GM19239 (cell line): ENCODE measurements around the gene CDH10.

Experiments used
- DNase-seq: peaks from one replicate; pipeline ENCODE4 v3.0.0; 2011; ENCODE audit warnings: low spot score; ENCODE audit not compliant: insufficient read length
- FAIRE-seq: peaks from 2 replicates; lab custom pipeline; 2011; peaks lifted over from hg19 to GRCh38; lab: Jason Lieb, UNC

CDH10 gene

DNA sequence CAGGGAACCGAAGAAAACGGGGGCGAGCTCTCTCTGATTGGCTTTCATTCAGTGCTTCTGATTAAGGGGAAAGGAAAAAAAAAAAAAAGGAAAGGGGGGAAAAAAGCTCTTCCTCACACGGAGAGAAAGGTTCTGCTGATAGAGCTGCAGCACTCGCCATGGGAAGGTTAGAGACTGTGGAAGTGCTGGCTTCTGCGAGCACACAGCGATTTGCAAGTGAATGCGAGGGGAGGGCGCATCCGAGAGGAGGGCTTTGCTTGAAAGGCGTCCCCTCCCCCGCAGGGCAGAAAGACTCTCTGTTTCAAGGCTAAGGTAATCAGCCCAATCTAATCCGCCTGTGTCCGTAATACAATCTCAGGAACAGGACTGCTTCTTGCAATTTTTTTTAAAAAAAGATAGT is at the start of gene CDH10:
CDH10 (minus strand) TSS at position 218 of the 400 bp plus-strand sequence. CDS start 51,488 bp downstream, outside the sequence.
- no peak for FAIRE-seq
- no peak for DNase-seq

DNA sequence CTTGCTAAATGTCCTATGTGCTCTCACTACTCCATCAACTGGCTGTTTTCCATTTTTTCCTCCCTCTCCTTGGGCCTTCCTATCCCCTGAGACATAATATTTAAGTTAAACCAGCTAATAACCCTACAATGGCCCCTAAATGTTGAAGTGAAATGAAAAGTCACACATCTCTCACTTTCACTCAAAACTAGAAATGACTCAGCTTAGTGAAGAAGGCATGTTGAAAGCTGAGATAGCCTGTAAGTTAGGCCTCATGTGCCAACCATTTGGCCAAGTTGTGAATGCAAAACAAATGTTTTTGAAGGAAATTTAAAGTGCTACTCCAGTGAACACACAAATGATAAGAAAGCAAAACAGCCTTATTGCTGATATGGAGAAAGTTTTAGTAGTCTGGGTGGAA is 48.8 kb upstream of the CDH10 start:
- DNase-seq (no peak), FAIRE-seq (no peak)

DNA sequence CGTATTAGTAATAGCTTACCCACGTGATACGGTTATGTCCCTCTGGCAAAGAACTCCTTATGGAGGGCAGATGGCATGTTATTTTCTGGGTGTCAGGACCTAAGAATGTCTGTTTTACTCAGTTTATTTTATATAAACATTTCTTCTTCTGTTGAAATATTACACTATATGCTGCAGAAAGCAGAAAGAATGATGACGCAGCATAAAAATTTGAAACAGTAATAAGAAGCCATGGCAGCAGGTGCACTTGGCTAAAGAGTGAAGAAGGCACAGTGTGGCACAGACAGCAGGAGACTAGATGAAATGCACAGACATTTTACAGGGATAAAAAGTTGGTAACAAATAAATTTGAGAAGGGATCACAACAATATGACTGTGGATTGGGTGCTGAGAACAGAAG is 46.3 kb upstream of the CDH10 start:
- FAIRE-seq, result no peak
- DNase-seq, result no peak

DNA sequence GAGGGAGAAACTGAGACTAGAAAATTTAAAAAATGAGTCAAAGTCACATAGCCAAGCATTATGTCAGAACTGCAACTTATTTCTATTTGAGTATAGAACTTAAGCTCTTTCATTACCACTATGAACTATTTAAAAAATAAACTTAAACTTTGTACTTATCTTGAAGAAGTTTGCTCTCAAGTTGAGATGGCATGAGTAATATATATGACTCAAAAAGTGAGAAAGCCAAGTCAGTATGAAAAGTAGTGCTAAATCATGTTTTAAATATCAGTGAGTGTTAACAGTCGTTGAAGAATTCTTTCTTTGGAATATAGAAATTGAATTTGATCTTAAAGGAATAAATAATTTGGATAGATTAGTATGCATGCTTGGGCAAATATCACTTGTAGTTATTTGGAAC is 36.3 kb upstream of the CDH10 start:
- DNase-seq, result no peak
- FAIRE-seq, result no peak

DNA sequence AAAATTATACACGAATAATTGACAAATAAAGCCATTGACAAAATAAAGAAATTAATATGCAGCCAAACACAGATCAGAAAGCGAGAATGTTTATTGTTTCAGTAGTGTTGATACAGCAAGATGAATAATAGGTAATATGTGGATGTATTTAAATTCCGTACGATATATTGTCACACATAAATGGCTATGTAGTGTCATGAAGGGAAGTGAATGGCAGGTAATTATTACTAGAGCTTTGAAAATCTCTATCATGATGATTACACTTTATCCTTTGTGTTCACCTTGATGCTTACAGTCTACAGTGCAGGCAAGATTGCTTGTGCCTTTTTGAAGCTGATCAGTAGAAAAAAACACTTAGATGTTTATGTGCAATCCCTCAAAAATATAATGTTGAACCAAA is 23.3 kb upstream of the CDH10 start:
- FAIRE-seq, result no peak
- DNase-seq, result no peak

DNA sequence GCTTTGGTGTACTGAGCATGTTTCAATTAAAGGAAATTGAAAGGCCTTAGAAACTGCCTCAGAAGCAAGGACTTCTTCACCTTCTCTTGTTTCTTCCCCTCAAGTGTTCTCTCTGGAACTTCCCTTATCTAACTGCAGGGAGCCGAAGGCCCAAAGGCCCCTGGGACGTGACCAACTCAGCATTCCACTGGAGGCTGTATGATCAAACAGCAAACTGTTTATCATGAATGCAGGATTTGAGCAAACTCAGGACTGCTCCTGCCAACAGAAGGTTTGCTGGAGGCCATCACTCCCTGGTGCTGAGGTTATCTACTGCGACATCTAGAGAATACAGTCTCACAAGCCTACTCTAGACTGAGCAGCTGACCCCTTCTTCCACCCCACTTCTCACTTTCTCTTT is 4.8 kb upstream of the CDH10 start:
- no peak for FAIRE-seq
- DNase-seq, result no peak

DNA sequence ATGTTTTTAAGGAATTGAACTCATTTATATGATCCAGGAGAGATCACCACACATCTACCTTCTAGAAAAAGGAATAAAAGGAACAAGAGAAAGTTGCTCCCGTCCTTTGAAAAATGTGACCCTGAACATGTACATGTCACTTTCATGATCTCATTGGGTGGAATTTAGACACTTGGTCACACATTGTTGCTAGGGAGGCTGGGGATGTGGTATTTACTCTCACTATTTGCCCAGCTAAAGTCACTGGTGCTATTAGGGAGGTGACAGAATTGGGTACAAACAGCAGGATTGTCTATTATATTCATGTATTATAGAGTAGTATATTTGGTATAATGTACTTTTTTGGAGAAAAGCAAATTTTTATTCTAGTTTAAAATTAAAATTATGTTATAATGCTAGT is 2.1 kb upstream of the CDH10 start:
- FAIRE-seq (no peak), DNase-seq (no peak)

DNA sequence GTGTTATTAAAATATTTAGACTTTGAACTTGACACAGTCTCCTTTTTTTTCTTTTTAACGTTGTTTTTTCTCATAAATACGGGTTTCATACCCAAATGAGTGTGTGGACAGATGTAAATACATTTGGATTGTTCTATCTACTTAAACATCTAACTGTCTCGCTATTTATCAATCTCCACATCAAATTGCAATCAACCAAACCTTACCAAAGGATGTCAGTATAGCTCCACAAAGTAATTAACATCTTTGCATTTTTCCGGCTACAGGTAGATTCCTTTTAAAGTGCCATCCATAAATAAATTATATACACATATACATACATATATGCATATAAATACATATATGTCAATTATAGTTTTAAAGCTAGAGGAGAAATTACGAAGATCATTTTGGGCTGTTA is 705 bp upstream of the CDH10 start:
- no peak for DNase-seq
- FAIRE-seq, result no peak

DNA sequence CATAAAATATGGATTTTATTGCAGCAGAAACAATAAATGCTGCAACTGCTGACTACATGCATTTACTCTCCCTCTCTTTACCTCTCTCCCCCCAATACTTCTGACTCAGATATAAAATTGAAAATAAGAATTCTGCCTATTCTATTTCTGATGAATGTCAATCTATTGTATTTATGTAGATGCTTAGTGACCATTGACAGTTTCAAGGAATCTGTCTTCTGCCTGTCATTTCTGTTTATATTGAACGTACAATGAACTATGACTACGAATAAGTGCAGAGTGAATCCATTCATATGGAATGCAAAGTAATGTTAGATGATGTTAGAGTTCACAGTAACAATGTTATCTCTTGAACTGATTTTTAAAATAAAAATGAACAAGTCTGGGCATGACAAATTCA is 898 bp downstream of the CDH10 start:
- no peak for DNase-seq
- no peak for FAIRE-seq

DNA sequence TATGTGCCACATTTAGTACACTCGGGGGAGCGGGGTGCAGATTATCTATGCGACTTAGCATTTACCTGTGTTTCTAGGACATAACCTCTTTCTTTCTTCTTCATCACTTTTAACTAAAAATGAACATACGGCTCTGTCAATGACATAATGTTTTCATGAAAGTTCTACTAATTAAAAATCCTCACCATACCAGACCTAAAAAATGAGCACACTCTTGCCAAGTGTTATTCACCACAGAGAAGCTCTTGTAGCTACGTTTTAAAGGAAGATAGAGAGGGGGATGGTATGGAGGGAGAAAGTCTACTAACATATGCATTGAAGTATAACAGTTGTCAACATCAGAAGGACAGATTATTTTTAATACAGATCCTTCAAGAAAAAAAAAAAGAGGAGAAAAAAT is 1.6 kb downstream of the CDH10 start:
- DNase-seq (no peak), FAIRE-seq (no peak)

DNA sequence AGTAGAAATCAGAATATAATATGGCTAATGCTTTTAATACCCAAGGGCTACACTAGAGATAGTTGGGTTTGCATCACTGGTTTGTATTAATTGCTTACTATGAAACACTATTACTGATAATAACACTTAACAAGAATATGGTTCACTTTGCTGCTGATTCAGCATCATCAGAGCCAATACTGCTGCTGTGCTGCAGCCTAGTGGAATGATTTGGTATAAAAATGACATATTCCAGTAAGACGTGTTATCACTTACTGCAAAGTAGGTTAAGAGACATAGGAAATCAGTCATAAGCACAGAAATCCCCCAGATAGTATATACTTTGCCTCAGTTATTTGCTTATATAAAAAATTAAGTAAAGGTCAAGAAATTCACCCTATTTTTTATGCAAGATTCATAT is 2.8 kb downstream of the CDH10 start:
- DNase-seq, result no peak
- no peak for FAIRE-seq

DNA sequence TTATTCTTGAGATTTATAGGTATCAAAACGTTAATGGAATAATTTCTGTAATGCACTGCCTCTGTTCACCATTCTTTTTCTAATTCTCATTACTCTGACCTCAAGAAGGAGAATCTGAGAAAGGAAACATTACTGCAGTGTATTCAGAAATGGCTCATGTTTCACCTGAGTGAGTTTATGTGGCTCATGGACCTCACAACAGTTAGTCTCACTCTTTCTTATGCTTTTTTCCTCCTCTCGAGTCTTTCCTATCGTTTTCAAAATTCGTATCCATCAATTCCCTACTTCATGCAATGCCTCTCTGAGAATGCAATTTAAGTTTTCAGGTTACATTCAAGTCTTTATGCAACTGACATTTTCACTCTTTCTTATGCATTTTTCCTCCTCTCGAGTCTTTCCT is 9.6 kb downstream of the CDH10 start:
- DNase-seq, result no peak
- no peak for FAIRE-seq

DNA sequence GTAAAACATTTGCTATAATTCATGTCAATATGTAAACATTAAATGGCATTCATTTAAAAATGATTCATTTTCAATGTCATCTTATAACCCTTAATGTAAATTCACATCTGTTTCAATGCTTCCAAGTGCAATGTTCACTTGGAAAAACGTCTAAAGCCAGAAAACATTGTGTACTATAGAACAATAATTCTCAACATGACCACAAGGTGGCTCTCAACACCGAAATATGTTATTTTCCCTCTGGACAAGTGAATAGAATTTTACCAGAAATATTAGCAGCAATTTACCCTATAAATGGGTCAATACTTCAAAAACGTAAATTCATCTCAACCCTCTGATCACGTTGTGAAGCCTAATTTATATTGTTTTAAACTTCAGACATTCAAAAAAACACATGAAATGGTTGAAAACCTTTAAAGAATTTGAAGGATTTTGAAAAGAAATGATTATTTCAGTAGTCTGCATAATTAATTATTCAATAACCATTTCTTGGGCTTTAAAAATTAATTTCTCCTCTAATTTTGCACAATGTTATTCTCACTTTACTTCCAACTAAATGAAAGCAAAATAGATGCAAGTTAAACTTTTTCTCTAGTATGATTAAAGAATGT is 11.0 kb downstream of the CDH10 start:
- DNase-seq (no peak), FAIRE-seq (no peak)

DNA sequence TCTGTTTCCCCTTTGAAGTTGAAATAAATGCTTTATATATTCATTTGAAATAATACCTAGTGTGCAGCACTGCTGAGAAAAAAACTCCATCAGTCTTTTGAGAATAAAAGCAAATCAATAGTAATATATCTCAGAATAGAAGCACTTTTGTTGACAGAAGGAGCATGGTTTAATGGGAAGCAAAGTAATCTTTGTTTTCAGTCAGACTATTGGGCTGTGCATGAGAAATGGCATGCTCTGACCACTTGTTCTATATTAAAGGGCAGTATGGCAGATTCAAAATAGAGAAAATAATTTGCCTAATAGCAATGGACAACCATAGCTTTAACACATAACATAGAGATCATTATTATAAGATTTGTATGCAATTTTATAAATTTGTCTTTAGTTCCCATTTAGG is 12.4 kb downstream of the CDH10 start:
- DNase-seq, result no peak
- no peak for FAIRE-seq

DNA sequence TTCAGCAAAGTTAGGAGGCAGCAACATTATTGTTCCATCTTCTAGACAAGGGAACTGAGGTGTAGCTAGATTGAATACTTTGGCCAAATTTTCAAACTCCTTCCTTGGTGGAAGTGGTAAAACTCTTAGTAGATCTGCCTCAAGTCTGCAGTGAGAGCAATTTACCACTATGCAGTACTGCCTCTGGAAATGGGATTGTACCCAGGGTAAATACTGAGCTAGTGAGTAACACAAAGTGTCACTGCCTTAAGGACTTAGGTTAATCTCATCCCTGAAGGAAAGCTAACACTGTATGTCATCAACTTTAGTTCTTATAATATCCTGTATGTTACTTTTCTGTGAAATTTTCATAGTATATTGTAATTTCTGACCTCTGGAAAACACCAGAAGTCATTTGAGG is 13.9 kb downstream of the CDH10 start:
- FAIRE-seq (no peak), DNase-seq (no peak)

DNA sequence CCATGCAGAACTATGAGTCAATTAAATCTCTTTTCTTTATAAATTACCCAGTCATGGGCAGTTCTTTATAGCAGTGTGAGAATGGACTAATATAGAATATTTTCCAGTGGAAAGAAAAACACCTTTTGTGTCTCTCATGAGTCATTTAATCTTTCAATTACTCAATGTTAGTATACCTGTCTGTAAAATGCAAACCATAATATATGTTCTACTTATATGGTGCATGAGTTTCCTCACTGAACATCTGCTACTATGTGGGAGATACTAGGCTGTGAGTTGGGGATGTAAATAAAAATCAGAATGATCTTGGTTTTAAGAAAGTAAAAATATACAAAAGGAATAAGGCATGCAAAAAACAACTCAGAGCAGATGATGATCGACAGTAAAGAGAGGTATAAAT is 15.0 kb downstream of the CDH10 start:
- no peak for FAIRE-seq
- no peak for DNase-seq

DNA sequence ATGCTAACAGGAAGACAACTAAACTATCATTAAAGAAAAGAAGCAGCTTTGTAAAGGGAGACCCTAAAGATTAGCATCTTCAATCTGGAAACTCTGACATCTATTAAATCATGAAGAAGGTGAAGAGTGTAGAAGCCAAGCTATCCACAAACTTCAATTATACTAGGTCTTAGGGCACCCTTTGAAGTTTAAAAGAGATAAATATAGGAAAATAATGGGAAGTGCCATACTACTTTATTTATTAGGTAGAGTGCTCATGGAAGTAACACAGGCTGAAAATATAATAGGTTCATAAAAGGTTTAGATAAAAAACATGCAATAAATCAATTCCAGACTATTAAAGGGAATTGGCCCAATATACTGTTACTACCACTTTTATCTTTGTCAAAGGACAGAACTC is 19.9 kb downstream of the CDH10 start:
- DNase-seq (no peak), FAIRE-seq (no peak)

DNA sequence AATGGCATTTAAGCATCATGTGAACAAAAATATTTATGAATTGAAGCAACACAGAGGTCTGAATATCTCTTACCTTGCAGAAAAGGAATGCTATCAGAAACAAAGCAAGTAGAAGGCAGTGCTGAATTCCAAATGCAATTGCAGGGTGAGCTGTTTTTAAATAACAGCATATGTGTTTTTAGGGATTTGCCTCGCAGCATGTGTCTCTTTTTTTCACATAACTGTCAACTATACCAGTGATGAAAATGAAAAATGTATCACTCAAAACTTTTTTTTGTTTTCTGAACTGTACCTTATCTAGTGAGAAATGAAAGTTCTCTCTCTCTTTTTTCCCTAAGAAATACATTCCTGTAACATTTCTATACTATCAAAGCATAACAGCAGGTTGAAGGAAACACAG is 21.2 kb downstream of the CDH10 start:
- FAIRE-seq (no peak), DNase-seq (no peak)

DNA sequence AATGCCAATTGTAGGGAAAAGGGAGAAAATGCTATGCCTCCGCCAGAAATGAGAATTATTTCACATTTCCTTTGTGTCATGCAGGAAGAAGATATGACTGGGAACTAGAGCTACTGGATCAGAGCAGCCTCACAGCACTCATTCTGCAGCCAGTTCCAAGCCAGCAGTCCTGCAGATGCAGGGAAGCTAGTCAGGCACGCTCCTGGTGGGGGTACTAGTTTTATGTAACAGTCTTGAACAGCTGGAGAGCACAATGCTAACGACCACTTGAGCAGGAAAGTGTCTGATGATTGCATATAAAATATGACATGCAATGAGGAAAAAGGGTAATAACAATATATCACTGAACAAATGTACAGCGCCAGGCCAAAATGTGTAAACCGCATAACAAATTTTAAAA is 21.7 kb downstream of the CDH10 start:
- FAIRE-seq (no peak), DNase-seq (no peak)

DNA sequence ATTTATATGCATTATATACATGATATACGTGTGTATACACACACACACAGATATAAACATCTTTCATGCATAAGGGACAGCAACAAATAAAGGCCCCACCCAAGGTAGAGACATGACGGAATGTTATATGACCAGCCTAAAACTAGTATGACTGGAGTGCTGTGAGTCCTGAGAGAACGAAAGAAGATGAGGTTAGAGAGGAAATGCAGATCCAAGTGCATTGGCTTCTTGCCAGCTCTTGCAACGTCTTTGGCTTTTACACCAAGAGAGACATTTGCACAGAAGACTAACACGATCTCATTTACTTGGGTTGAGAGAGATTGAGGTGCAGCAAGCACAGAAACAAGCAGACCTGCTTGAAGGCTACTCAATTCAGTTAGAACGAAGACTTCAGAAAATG is 23.0 kb downstream of the CDH10 start:
- no peak for FAIRE-seq

DNA sequence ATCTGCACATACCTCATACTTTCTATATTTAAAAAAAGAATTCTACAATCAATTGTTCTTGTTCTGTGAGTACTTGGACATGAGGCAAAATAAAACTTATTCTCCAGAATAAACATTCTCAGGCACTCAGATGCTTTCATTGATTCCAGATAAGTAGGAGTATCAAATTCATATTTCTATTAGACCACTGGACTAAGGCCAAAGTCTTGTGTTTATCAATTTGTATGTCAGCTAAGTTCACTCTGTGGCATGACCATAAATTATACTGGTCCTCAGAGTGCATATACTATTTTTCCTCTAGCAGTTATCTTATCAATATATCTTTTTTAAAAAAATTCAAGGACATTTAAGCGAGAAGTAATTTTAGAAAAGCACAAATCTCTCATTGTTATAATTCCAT is 28.2 kb downstream of the CDH10 start:
- DNase-seq, result no peak
- FAIRE-seq, result no peak

More for the DNA sequence above, 23.0 kb downstream of the CDH10 start:
- DNase-seq, result no peak

DNA sequence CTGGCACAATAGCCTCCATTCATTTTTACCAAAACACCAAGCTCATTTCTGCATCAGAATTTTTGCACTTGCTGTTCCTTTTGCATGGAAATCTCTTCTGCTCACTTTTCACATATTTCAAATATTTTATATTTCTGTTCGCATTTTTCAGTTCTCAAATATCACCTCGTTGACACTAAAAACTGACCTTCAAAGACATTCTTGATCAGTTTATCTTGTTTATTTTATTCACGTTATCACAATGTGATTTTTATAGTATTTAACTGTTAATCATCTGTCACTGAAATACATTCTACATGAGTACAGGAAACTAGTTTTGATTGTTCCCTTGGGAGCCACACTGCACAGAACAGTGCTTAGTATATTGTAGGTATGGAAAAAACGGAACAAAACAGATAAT is 29.6 kb downstream of the CDH10 start:
- FAIRE-seq (no peak), DNase-seq (no peak)

DNA sequence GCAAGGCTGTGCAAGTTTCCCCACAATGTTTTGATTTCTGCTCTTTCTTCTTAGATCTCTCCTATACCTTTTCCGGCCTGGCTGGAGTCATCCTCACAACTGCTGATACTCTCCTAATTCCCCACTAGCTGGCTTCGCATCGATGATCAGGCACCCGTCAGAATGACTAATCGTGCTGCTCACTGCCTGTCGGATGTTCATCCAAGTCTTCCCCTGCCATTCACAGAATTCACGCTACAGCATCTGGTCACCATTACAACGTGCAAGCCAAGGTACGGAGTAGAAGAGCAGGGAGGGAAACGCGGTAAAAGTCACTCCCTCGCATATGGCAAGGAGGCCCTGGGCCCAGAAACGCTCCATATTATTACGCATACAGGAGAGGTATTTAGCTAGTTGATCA is 35.1 kb downstream of the CDH10 start:
- no peak for FAIRE-seq
- no peak for DNase-seq
